Neural cell (in vitro differentiated cells): Measurements from ENCODE around the gene TPSB2.

Source experiments
- CTCF ChIP-seq: fragments of 450-650 bp; IDR thresholded peaks from 2 replicates; pipeline ENCODE4 v1.5.1; 2014; ENCODE audit warnings: antibody characterized with exemption, mild to moderate bottlenecking, moderate library complexity; ENCODE audit not compliant: poor library complexity, severe bottlenecking
- EZH2 ChIP-seq: fragments of 200-600, 300-800 bp; shearing (Covaris generic), sonication (generic); IDR thresholded peaks from 2 replicates; pipeline ENCODE4 v1.6.1; 2014; ENCODE audit warnings: antibody characterized with exemption, low read length, borderline replicate concordance, mild to moderate bottlenecking; ENCODE audit not compliant: insufficient read depth, poor library complexity, severe bottlenecking
- MXI1 ChIP-seq: fragments of 450-650 bp; conservative IDR thresholded peaks from 2 replicates; pipeline ENCODE4 v1.6.1; 2014; ENCODE audit warnings: antibody characterized with exemption, mild to moderate bottlenecking; ENCODE audit not compliant: poor library complexity, severe bottlenecking
- RAD21 ChIP-seq: fragments of 450-650 bp; conservative IDR thresholded peaks from 2 replicates; pipeline ENCODE4 v1.6.1; 2014; ENCODE audit warnings: antibody characterized with exemption, mild to moderate bottlenecking, moderate library complexity
- TAF1 ChIP-seq: IDR thresholded peaks from 2 replicates; pipeline ENCODE4 v1.6.1; 2012; ENCODE audit warnings: low read depth

- TF ChIP-seq EZH2 (no peak), MXI1 (no peak), CTCF (no peak), TAF1 (no peak), RAD21 (no peak)
These were observed 32.3 kb upstream of the TPSB2 start for GRCh38 chr16:1262210-1262845.
